HL-60 (cell line): ENCODE measurements around the gene SORCS2.

Experiments used
- DNase-seq, 2 experiments: peaks; one replicate each; pipeline ENCODE4 v3.0.0-alpha.2; 2010 to 2020; ENCODE audit warnings: low read depth in 1 of 2, low spot score in 1 of 2
- H3K27ac ChIP-seq: fragments of 250-450 bp; sonication (Bioruptor Pico); replicated peaks from 2 replicates; pipeline ENCODE4 v1.5.1; 2020; ENCODE audit warnings: mild to moderate bottlenecking, moderate library complexity
- H3K27me3 ChIP-seq: fragments of 250-450 bp; sonication (Bioruptor Pico); 2 replicates; pipeline ENCODE4 v1.5.1; 2021; ENCODE audit warnings: mild to moderate bottlenecking, moderate library complexity; ENCODE audit not compliant: insufficient read depth, poor library complexity, severe bottlenecking
- H3K4me3 ChIP-seq: replicated peaks from 2 replicates; pipeline ENCODE4 v1.5.1; 2011; ENCODE audit warnings: mild to moderate bottlenecking, control low read depth, low read length; ENCODE audit not compliant: insufficient read depth
- GABPA ChIP-seq: IDR thresholded peaks from 2 replicates; pipeline ENCODE4 v1.6.1; 2012; ENCODE audit warnings: low read depth
- POLR2AphosphoS5 ChIP-seq: IDR thresholded peaks from 2 replicates; pipeline ENCODE4 v1.6.1; 2012; ENCODE audit warnings: low read depth
- SPI1 ChIP-seq: IDR thresholded peaks from 2 replicates; pipeline ENCODE4 v1.6.1; 2012; ENCODE audit warnings: low read depth, mild to moderate bottlenecking, borderline replicate concordance
- TF ChIP-seq, protein P1 (sequence below): IDR thresholded peaks from 2 replicates; pipeline ENCODE4 v1.6.1; 2012; ENCODE audit warnings: low read depth; ENCODE audit not compliant: insufficient replicate concordance
- TF ChIP-seq, protein P2 (sequence below): IDR thresholded peaks from one replicate; pipeline ENCODE4 v1.5.1; 2011; ENCODE audit warnings: low read length, control low read depth, inconsistent platforms; ENCODE audit not compliant: insufficient read depth

The SORCS2 gene

DNA sequence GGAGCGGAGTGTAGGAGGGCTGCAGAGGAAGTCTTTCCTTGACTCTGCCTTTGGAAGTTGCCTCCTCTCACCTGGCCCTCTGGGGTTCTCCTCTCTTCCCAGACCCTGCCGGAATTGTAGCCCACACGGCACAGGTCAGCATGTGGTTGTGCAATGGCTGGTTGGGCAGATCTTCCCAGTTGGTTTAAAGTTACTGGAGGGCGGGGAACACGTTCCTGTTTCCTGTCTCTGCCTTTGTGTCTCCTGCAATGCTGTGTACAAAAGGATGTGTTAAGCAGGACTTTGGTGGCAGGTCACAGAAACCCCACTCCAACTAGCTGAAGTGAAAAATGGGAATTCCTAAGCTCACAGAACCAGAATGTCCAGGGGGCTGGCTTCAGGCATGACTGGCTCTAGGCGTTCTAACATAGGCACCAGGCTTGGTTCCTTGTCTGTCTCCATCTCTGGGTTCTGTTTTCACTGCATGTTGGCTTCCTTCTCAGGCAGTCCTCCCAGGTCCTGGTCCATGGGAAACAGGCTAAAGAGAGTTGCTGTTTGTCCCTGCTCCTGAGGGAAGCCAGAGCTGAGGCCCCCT is 19.9 kb downstream of the SORCS2 start:
- Histone ChIP-seq H3K27me3 (no peaks in the 10 kb centered on the region), H3K27ac (no peak overlapping the region), H3K4me3 (no peak overlapping the region)
- TF ChIP-seq, protein P1, sequence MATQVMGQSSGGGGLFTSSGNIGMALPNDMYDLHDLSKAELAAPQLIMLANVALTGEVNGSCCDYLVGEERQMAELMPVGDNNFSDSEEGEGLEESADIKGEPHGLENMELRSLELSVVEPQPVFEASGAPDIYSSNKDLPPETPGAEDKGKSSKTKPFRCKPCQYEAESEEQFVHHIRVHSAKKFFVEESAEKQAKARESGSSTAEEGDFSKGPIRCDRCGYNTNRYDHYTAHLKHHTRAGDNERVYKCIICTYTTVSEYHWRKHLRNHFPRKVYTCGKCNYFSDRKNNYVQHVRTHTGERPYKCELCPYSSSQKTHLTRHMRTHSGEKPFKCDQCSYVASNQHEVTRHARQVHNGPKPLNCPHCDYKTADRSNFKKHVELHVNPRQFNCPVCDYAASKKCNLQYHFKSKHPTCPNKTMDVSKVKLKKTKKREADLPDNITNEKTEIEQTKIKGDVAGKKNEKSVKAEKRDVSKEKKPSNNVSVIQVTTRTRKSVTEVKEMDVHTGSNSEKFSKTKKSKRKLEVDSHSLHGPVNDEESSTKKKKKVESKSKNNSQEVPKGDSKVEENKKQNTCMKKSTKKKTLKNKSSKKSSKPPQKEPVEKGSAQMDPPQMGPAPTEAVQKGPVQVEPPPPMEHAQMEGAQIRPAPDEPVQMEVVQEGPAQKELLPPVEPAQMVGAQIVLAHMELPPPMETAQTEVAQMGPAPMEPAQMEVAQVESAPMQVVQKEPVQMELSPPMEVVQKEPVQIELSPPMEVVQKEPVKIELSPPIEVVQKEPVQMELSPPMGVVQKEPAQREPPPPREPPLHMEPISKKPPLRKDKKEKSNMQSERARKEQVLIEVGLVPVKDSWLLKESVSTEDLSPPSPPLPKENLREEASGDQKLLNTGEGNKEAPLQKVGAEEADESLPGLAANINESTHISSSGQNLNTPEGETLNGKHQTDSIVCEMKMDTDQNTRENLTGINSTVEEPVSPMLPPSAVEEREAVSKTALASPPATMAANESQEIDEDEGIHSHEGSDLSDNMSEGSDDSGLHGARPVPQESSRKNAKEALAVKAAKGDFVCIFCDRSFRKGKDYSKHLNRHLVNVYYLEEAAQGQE = no peak
- TF ChIP-seq, protein P2, sequence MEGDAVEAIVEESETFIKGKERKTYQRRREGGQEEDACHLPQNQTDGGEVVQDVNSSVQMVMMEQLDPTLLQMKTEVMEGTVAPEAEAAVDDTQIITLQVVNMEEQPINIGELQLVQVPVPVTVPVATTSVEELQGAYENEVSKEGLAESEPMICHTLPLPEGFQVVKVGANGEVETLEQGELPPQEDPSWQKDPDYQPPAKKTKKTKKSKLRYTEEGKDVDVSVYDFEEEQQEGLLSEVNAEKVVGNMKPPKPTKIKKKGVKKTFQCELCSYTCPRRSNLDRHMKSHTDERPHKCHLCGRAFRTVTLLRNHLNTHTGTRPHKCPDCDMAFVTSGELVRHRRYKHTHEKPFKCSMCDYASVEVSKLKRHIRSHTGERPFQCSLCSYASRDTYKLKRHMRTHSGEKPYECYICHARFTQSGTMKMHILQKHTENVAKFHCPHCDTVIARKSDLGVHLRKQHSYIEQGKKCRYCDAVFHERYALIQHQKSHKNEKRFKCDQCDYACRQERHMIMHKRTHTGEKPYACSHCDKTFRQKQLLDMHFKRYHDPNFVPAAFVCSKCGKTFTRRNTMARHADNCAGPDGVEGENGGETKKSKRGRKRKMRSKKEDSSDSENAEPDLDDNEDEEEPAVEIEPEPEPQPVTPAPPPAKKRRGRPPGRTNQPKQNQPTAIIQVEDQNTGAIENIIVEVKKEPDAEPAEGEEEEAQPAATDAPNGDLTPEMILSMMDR = no peak
- TF ChIP-seq SPI1 (no peak), GABPA (no peak), POLR2AphosphoS5 (no peak)
- DNase-seq = no peak

- no peaks in the 10 kb centered on the region for H3K27me3 ChIP-seq
- H3K27ac ChIP-seq = no peak overlapping the region
- TF ChIP-seq, protein P1 = no peak
- no peak for TF ChIP-seq POLR2AphosphoS5
- H3K4me3 ChIP-seq = no peak overlapping the region
- DNase-seq = no peak
Measured at GRCh38 chr4:7212921-7213320, 20.6 kb downstream of the SORCS2 start.

DNA sequence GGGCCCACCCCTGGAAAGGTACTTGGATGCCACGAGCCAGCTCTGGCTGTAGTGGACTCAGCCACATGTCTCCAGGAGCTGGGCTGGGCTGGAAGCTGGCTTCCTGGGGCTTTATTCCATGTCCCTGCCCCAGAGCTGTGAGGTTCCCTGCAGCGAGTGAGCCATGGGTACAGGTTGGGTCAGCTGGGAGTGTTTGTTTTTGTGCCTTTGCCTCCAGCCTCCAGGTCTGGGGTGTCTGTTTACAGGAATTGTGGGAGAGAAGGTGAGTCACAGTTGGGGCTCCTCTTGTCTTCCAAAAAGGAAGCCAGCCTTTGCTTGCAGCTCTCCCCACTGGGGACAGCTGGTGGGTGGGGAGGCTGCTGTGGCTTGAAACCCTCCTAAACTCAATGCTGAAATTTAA is 21.5 kb downstream of the SORCS2 start:
- H3K27ac ChIP-seq = no peak overlapping the region
- no peak for DNase-seq
- no peaks in the 10 kb centered on the region for H3K27me3 ChIP-seq
- TF ChIP-seq GABPA = no peak
- no peak for TF ChIP-seq SPI1
- TF ChIP-seq, protein P2 = no peak
- TF ChIP-seq, protein P1 = no peak
- no peak overlapping the region for H3K4me3 ChIP-seq
